Stomach (tissue), 9 donors: ENCODE results near the gene SH3GL1. TPM values are rescaled to one million over a fixed set of nuclear protein-coding genes. Genes with fewer than 3 reads are reported as not detected.

Source experiments
- DNase-seq, 2 donors: peaks; one replicate each; pipeline versions ENCODE4 v3.0.0 to v3.0.0-alpha.2; 2013 to 2019
- H3K27ac ChIP-seq, 5 donors: fragments of 200-600 bp in 4 of 5; sonication (generic) in 4 of 5; one replicate each; pipeline ENCODE4 v1.5.1; 2013 to 2019; ENCODE audit warnings: mild to moderate bottlenecking in 1 of 5, moderate library complexity in 1 of 5
- H3K27me3 ChIP-seq, 3 donors: fragments of 200-600 bp; sonication (generic); one replicate each; pipeline ENCODE4 v1.5.1; 2017 to 2019; ENCODE audit warnings: mixed run types in 1 of 3
- H3K36me3 ChIP-seq, 4 donors: fragments of 200-600 bp; sonication (generic); 1 replicate in 3 of 4; 2 replicates in 1 of 4; pipeline ENCODE4 v1.5.1; 2016 to 2019
- H3K4me1 ChIP-seq, 4 donors: fragments of 200-600 bp; sonication (generic); one replicate each; pipeline ENCODE4 v1.5.1; 2016 to 2019
- H3K4me3 ChIP-seq, 4 donors: fragments of 200-600 bp; sonication (generic) in 3 of 4; one replicate each; pipeline ENCODE4 v1.5.1; 2016 to 2019; ENCODE audit warnings: mild to moderate bottlenecking in 1 of 4
- H3K9me3 ChIP-seq, 4 donors: fragments of 200-600 bp; sonication (generic); one replicate each; pipeline ENCODE4 v1.5.1; 2016 to 2019
- CTCF ChIP-seq, 7 experiments: fragments of 450-650 bp in 4 of 7; fragments of 200-600 bp in 3 of 7; sonication (generic) in 3 of 7; IDR thresholded peaks; one replicate each; pipeline ENCODE4 v1.5.1; 2016 to 2019; ENCODE audit warnings: antibody characterized with exemption in 7 of 7, control low read depth in 2 of 7, mild to moderate bottlenecking in 1 of 7
- EP300 ChIP-seq: sonication (generic); formaldehyde crosslinking; IDR thresholded peaks from one replicate; pipeline ENCODE4 v1.6.1; 2017; ENCODE audit warnings: antibody characterized with exemption
- POLR2A ChIP-seq, 4 donors: fragments of 450-650 bp; IDR thresholded peaks; one replicate each; pipeline ENCODE4 v1.6.1; 2016; ENCODE audit warnings: antibody characterized with exemption in 4 of 4, control low read depth in 2 of 4, mild to moderate bottlenecking in 1 of 4, moderate library complexity in 1 of 4
- POLR2AphosphoS5 ChIP-seq, 3 donors: sonication (generic); formaldehyde crosslinking; IDR thresholded peaks; one replicate each; pipeline ENCODE4 v1.6.1; 2016; ENCODE audit warnings: antibody characterized with exemption in 3 of 3
- WGBS, 5 donors: extraction: QIAGEN DNeasy Blood & Tissue Kit in 3 of 5; methylation state at CpG; one replicate each; pipeline versions ENCODE4 v1.1.5 to v1.1.7; 2013 to 2018; 5-methylcytosine and 5-hydroxymethylcytosine counted together
- intact Hi-C: fragments of 100-400 bp; cut with DNase I; formaldehyde crosslinking; loops from one replicate; pipeline ENCODE4 v1.15.1; 2023; ENCODE audit warnings: low total_unique reads
- polyA plus RNA-seq, 3 donors: library from polyadenylated mRNA; stranded (reverse); fragments of 200-250 nt; gene quantifications; one replicate each; pipeline ENCODE4 v1.2.3, GENCODE V29; 2013
- total RNA-seq, 5 donors: library from RNA; depleted of rRNA; stranded (reverse); fragments of >200 nt; gene quantifications; one replicate each; pipeline versions ENCODE4 v1.1.0 to v1.2.3, GENCODE V29; 2014 to 2016
- donor health status: healthy with polysubstance abuse.
- donor health status: Bipolar disorder and iron deficiency.
- donor health status: healthy.

The SH3GL1 gene
- total and polyA plus RNA-seq, 8 donors = 14.8 to 111 (median 36.9) TPM

GRCh38 chr19:4343370-4344307 is 56.7 kb downstream of the SH3GL1 start, which contains the start of gene MPND:
Gene MPND (plus strand): TSS chr19:4343562. CDS start chr19:4343594, 32 bp downstream.
- 5 to 17% (median 5%) methylated on average over 27 to 100 of the region's 101 CpGs for WGBS, 5 donors
- peaks cover 3 to 29% (median 18%) of the 10 kb centered on the region in 4 donors for H3K36me3 ChIP-seq
- intact Hi-C loops = no loop called here
- no peaks in the 10 kb centered on the region for H3K9me3 ChIP-seq
- peak within 1 kb of the TSS; percentile 63 to 85 (median 76) for H3K4me3 ChIP-seq
- TF ChIP-seq EP300 (no peak), CTCF (IDR thresholded peaks at IDR 0.05) (no peak), POLR2A (IDR thresholded peaks at IDR 0.05) (no peak), POLR2AphosphoS5 (IDR thresholded peaks at IDR 0.05) (peak; percentile 74 to 86 (median 75))
- peak; percentile 95 to 97 for DNase-seq
- H3K27ac ChIP-seq = peak within 1 kb of the TSS; percentile 95 to 96 (median 96)
- H3K4me1 ChIP-seq = peaks cover 10 to 34% (median 30%) of the 10 kb centered on the region in 4 donors
- H3K27me3 ChIP-seq = no peaks in the 10 kb centered on the region

GRCh38 chr19:4342615-4343369 is 57.6 kb downstream of the SH3GL1 start:
- Histone ChIP-seq H3K27me3 (no peaks in the 10 kb centered on the region), H3K27ac (peak overlapping the region; percentile 95 to 96 (median 96)), H3K4me1 (peaks cover 10 to 42% (median 38%) of the 10 kb centered on the region in 4 donors), H3K9me3 (no peaks in the 10 kb centered on the region), H3K36me3 (peaks cover 3 to 20% (median 13%) of the 10 kb centered on the region in 4 donors), H3K4me3 (peak overlapping the region; percentile 63 to 85 (median 76))
- peak in 1 of 4 donors; percentile 79 for TF ChIP-seq POLR2A (IDR thresholded peaks at IDR 0.05)
- TF ChIP-seq CTCF (IDR thresholded peaks at IDR 0.05) = peak in 2 of 7 experiments; percentile 5 to 23
- no peak for TF ChIP-seq EP300
- peak; percentile 85 to 96 (median 92) for TF ChIP-seq POLR2AphosphoS5 (IDR thresholded peaks at IDR 0.05)
- whole genome bisulfite sequencing, 5 donors = 0 to 1% (median 0%) methylated on average over 16 to 39 of the region's 39 CpGs
- DNase-seq = peak; percentile 96 to 100
- intact Hi-C loops = no loop called here

- 1 to 7% (median 2%) methylated on average over 8 to 10 of the region's 10 CpGs for WGBS, 5 donors
- intact Hi-C loops = no loop called here
- H3K9me3 ChIP-seq = no peaks in the 10 kb centered on the region
Observed at GRCh38 chr19:4342314-4342614, 58.1 kb downstream of the SH3GL1 start.

More at GRCh38 chr19:4342314-4342614, 58.1 kb downstream of the SH3GL1 start:
- H3K36me3 ChIP-seq = peaks cover 0 to 16% (median 9%) of the 10 kb centered on the region in 4 donors
- peak overlapping the region; percentile 87 to 96 (median 95) for H3K27ac ChIP-seq
- peak overlapping the region; percentile 63 to 85 (median 76) for H3K4me3 ChIP-seq
- TF ChIP-seq POLR2AphosphoS5 (IDR thresholded peaks at IDR 0.05) = no peak
- TF ChIP-seq POLR2A (IDR thresholded peaks at IDR 0.05) = no peak
- no peak for TF ChIP-seq CTCF (IDR thresholded peaks at IDR 0.05)
- no peak for TF ChIP-seq EP300
- DNase-seq = no peak
- no peaks in the 10 kb centered on the region for H3K27me3 ChIP-seq
- H3K4me1 ChIP-seq = peaks cover 10 to 46% (median 41%) of the 10 kb centered on the region in 4 donors
